NOMO-1 treated with dmso at 0.1 percent for 144 hours (cell line): ENCODE results near the gene ARPIN.
A peak's percentile ranks its signal among the peaks of the same experiment; 100 is the strongest.
"Not testable (repeated sequence)": the region's sequence is repeated elsewhere in the genome, so short reads cannot be mapped to it uniquely, and the experiment has no call there.

Experiments
- DNase-seq: peaks from one replicate; lab custom pipeline; 2025; ENCODE audit not compliant: unreplicated experiment; lab: John Stamatoyannopoulos, UW

Gene ARPIN

GRCh38 chr15:89878323-89878722 lies 34.4 kb downstream of the ARPIN start:
- no peak for DNase-seq

DNA sequence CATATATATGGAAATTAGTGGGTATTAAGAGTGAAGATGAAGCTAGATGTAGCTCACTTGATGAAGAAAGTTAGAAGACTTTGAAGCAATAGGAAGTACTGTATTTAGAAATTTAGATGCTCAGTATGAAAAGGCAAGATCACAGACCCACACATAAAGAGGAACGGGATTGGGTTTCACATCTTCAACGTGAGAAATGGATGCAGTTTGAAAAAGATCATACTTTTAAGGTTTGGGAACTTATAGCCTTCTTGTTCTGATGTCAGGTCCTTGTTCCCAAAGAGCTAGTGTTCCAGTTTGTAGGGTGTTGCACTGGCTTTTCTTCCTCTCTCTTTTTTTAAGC lies 35.7 kb downstream of the ARPIN start:
- DNase-seq, result no peak

DNA sequence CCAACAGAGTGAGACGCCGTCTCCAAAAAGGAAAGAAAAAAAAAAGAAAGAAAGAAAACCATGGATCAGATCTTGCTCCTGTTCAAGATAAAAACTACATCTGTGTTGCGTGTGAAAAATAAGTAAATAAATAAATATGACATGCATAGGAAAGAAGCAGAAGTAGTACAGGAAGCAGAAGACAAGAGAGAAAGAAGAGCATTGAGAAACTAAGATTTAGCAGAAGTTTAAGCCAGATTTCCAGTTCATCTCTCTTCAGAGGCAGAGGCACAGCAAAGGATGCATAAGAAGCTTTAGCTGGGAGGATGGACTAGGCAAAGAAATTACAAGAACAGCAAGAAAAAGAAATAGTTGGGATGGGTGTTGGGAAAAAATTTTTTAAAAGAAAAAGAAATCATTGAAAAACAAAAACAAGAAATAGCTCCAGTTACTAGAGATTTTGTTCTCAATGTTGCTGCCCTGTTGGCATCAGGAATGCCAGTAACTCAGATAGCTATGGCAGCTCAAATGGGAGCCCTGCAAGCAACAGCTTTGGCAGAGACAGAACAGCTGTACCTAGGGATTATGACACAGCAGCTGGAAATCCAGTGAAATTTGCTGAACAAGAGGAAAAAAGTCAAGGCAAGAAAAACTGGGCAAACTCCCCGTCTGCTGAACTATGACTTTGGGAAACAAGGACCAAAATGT lies 36.2 kb downstream of the ARPIN start:
- DNase-seq, result no peak

GRCh38 chr15:89875741-89876140 lies 37.0 kb downstream of the ARPIN start:
- DNase-seq, result no peak

DNA sequence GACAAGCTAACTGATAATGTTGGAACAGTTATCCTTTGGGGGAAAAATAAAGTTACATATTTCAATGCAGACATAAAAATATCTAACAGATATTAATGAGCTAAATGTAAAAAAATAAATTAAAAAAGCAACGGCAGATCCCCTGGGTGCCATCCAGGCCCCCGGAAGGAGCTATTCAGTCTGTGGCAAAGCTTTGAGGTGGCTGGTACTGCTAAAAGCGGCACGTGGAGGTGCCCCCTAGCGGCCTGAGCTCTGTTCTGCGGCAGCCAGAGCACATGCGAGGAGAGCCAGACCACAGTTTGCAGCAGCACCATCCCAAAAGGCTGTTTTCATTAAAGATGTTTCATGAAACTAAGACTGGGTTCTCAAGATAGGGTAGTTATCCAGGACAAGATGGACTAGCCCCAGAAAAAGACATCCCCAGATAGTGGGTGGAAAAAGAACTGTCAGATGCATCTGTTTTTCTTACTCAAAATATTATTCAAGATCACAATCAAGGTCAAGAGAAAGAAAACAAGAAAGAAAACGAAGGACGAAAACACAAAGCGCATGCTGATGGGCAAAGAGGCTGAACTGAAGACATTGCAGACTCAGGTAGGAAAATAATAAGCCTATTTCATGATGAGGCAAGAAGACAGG lies 37.7 kb downstream of the ARPIN start:
- DNase-seq, result peak; percentile 45

GRCh38 chr15:89870688-89871288 lies 42.0 kb downstream of the ARPIN start:
- no peak for DNase-seq

DNA sequence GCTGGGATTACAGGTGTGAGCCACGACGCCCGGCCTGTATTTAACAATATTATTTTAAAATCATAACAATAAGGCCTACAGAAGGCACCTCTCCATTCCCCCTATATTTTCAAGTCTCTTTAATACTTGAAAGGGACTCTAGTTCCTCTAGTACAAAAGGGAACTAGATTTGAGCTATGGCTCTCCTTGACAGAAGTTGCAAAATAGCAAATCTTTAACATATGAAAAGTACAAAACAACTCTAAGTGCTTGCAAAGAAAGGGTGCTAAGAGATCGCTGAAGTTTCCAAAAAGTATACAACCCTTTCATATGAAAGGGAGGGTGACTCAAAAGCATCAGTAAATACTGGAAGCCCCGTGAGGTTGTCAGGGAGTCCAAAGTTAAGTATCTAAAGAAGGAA lies 42.7 kb downstream of the ARPIN start:
- peak; percentile 53 for DNase-seq

DNA sequence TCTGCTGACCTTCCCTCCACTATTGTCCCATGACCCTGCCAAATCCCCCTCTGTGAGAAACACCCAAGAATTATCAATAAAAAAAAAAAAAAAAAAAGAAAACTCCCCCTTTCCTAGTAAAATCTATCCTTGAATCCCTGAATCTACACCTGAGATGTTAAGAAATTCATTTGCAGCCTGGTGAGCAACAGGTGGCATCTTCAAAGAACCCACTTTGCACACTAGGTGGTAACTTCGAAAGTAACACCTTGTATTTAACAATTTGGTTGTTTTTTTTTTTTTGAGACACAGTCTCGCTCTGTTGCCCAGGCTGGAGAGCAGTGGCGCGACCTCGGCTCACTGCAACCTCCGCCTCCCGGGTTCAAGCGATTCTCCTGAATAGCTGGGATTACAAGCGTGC lies 43.3 kb downstream of the ARPIN start:
- not testable (repeated sequence) for DNase-seq

- DNase-seq, result no peak
These were observed 47.6 kb downstream of the ARPIN start for GRCh38 chr15:89864958-89865739.

DNA sequence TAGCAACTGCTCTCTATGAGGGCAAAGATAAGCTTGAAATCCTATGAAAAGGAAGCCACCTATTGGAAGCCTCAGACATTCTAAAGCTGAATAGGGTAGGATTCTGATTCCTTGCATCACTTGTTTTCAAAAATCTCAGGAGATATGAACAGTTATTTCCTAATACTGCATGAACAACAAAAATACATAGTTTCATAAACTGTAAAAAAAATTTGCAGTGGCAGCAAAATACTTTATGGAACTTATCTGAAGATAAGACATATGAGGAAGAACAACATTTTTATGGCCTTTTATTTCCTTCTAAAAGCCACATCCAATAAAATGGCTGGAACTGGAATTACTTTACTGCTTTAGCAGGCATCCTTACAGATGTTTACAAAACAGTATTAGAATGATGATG lies 48.8 kb downstream of the ARPIN start:
- DNase-seq, result no peak

DNA sequence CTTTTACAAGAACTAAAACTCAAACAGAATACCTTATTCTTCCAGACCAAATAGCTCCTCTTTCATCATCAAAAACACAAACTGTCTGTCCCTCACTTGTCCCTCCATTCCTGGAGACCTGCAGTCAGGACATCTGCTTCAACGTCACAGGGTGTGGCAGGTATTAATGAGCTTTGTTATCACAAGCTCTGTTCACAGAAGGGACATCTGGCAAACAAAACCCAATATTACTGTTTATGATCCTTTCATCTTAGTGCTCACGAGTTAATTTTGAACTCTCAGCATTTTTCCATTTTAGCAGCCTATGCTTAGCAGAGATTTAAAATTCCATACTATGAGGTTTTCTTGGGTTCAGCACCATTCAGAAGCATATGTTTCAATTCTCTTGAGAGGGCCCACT lies 51.9 kb downstream of the ARPIN start:
- DNase-seq, result no peak

DNA sequence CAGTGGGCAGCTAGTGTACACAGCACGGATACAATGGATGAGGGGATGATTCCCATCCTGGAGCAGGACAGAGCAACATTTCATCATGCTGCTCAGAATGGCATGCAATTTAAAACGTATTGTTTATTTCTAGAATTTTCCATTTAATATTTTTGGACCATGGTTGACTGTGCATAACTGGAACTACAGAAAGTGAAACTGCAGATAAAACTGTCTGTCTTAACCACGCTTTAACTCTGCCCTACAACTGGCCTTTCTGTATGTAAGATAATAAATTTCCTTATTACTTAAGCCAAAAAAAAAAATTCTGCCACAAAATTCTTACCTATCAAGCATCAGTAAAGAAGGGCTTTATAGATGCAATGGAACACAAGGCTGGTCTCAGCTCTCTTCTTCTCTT lies 52.3 kb downstream of the ARPIN start:
- no peak for DNase-seq

GRCh38 chr15:89858661-89859458 lies 53.9 kb downstream of the ARPIN start:
- DNase-seq, result no peak

- no peak for DNase-seq
These were observed 55.1 kb downstream of the ARPIN start for GRCh38 chr15:89857673-89858072.

DNA sequence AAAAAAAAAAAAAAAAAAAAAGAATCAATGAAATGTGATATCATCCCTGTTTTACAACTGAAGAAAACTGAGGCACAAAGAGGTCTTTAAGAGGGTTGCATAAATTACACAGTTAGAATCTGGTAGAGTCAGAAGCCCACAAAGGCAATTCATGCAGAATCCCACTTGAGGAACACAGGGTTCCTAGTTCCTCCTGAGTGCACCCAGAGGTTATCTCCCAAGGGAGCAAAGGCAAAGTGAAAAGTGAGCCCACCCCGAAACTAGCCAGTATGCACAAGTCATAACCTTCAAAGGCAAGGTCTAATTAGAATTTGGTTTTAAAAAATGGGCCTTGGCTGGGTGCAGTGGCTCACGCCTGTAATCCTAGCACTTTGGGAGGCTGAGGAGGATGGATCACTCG lies 56.8 kb downstream of the ARPIN start:
- no peak for DNase-seq

DNA sequence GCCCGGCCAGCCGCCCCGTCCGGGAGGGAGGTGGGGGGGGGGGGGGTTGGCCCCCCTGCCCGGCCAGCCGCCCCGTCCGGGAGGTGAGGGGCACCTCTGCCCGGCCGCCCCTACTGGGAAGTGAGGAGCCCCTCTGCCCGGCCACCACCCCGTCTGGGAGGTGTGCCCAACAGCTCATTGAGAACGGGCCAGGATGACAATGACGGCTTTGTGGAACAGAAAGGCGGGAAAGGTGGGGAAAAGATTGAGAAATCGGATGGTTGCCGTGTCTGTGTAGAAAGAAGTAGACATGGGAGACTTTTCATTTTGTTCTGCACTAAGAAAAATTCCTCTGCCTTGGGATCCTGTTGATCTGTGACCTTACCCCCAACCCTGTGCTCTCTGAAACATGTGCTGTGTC lies 57.9 kb downstream of the ARPIN start:
- not testable (repeated sequence) for DNase-seq

GRCh38 chr15:89852342-89852995 lies 60.3 kb downstream of the ARPIN start:
- DNase-seq, result no peak

DNA sequence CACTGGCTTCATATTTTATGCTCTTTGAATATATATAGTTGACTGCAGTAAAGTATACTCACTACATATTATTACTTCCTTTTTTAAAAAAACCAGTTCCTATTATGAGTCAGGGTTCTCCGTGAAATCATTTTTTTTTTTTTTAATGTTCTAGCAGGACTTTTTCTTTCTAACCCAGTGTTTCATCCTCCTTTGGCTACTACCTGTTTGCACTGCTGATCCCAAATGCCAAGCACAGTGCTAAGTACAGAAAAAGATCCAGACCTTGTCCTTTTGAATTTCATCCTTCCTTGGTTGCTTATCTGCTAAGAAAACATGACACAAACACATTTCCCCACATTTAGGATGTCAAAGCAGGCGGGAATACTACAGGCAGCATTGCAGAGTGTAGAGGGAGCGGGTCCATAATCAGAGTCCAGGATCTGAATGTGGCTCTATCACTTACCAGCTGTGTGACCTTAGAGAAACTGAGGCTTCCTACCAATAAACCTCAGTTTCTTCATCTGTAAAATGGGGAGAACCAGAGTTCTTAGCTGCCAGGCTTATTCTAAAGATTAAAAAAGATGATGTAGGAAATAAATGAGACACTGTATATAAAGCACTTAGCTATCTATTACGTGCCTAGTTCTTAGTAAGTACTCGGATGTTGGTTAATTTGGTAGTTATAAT lies 60.9 kb downstream of the ARPIN start:
- peak; percentile 26 for DNase-seq

DNA sequence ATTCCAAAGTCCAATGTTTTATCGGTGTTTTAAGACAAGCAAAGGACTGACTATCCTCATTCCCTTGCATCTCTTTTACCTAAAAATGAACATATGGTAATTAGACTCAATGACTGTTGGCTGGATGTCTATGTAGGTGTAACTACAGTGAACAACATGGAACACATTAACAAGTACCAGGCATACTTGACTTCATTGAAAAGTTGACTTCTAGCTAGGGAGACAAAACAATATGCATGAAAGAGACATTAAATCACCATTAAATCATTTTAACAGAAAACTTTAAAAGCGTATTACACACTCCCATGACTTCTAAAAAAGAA lies 63.8 kb downstream of the ARPIN start:
- DNase-seq, result no peak

DNA sequence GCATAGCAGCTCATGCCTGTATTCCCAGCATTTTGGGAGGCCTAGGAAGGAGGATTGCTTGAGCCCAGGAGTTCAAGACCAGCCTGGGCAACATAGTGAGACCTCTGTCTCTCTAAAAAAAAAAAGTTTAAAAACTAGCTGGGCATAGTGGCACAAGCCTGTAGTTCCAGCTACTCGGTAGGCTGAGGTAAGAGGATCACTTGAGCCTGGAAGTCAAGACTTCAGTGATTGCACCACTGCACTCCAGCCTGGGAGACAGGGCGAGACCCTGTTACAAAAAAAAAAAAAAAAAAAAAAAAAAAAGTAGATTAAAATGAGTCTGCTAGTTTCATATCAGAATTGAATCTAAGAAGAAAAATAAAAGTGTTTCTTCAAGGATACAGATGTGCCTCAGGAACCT lies 65.7 kb downstream of the ARPIN start:
- no peak for DNase-seq
